AG09309 (cell line): ENCODE results near the gene FSD1.

Source experiments
- DNase-seq: peaks from one replicate; pipeline ENCODE4 v3.0.0-alpha.2; 2010; ENCODE audit warnings: low read depth
- H3K4me3 ChIP-seq: 2 replicates; pipeline ENCODE4 v1.5.1; 2011; ENCODE audit warnings: mild to moderate bottlenecking, low read depth, low read length, moderate library complexity; ENCODE audit not compliant: control insufficient read depth
- CTCF ChIP-seq: IDR thresholded peaks from 2 replicates; pipeline ENCODE4 v1.5.1; 2011; ENCODE audit warnings: mild to moderate bottlenecking, low read depth, low read length, inconsistent platforms; ENCODE audit not compliant: insufficient read depth, control insufficient read depth; ENCODE audit errors: missing control alignments

FSD1 gene

GRCh38 chr19:4368128-4368820 lies 63.9 kb downstream of the FSD1 start:
- DNase-seq = no peak
- no peak overlapping the region for H3K4me3 ChIP-seq
- TF ChIP-seq CTCF = no peak

- no peak for TF ChIP-seq CTCF
- H3K4me3 ChIP-seq = no peak overlapping the region
- no peak for DNase-seq
These were observed 64.9 kb downstream of the FSD1 start for GRCh38 chr19:4369109-4369887.

- DNase-seq = no peak
- no peak overlapping the region for H3K4me3 ChIP-seq
- TF ChIP-seq CTCF = peak; percentile 45
These were observed 65.5 kb downstream of the FSD1 start for GRCh38 chr19:4369888-4370260.

- H3K4me3 ChIP-seq = no peak overlapping the region
- no peak for TF ChIP-seq CTCF
- DNase-seq = no peak
These were observed 66.1 kb downstream of the FSD1 start for GRCh38 chr19:4370418-4371041.

- no peak for DNase-seq
- TF ChIP-seq CTCF = no peak
- H3K4me3 ChIP-seq = no peak overlapping the region
These were observed 67.1 kb downstream of the FSD1 start for GRCh38 chr19:4371247-4372164.
